ENCODE measurements around the gene PPM1F. TPM values are rescaled to one million over a fixed set of nuclear protein-coding genes. Genes with fewer than 3 reads are reported as not detected.

Gene PPM1F
- polyA plus RNA-seq, 1 donor (not counting 4 experiments of a cell fraction or from before 2014, with no cell fraction given) = 18.2 TPM

- no peak overlapping the region for H3K9ac ChIP-seq (ENCODE audit: control insufficient read depth, extremely low read depth, insufficient read depth, low read length)
- no peaks in the 10 kb centered on the region for H4K20me1 ChIP-seq (ENCODE audit: control insufficient read depth, extremely low read depth, insufficient read depth, low read length)
- H3K9me3 ChIP-seq (ENCODE audit: control insufficient read depth, low read depth, low read length) = no peaks in the 10 kb centered on the region
- peaks cover 3% of the 10 kb centered on the region for H3K27me3 ChIP-seq (ENCODE audit: control insufficient read depth, extremely low read depth, insufficient read depth, low read length)
- dilution Hi-C loops (cut with MboI; ENCODE audit: extremely low pct_ligation_motif_present, low sequenced_read_pairs) = no loop called here
- no peak overlapping the region for H3K4me3 ChIP-seq (ENCODE audit: control insufficient read depth in 2 of 3, extremely low read depth in 1 of 3, insufficient read depth in 2 of 3, low read depth in 1 of 3, low read length in 3 of 3)
- H3K4me2 ChIP-seq (ENCODE audit: control insufficient read depth, extremely low read depth, insufficient read depth, low read depth, low read length) = no peak overlapping the region
- no peak for FAIRE-seq
- H3K27ac ChIP-seq (ENCODE audit: control insufficient read depth, insufficient read depth, low read length) = no peak overlapping the region
- no peaks in the 10 kb centered on the region for H3K36me3 ChIP-seq (ENCODE audit: control insufficient read depth in 2 of 2, extremely low read depth in 1 of 2, insufficient read depth in 2 of 2, low read length in 2 of 2)
- peaks cover 9% of the 10 kb centered on the region for H3K4me1 ChIP-seq (ENCODE audit: control insufficient read depth, extremely low read depth, insufficient read depth, low read length)
- DNase-seq (ENCODE audit: low read depth, low spot score) = no peak
- peak; percentile 44 to 74 (median 60) for TF ChIP-seq CTCF (optimal IDR thresholded peaks at IDR 0.05 in 1 of 3, IDR thresholded peaks at IDR 0.05 in 1 of 3, conservative IDR thresholded peaks at IDR 0.05 in 1 of 3; ENCODE audit: extremely low read depth in 1 of 3, insufficient read depth in 2 of 3, low read length in 3 of 3)
- no peak for TF ChIP-seq EZH2 (IDR thresholded peaks at IDR 0.05; ENCODE audit: low read length)
- no peak overlapping the region for H2AFZ ChIP-seq (ENCODE audit: control insufficient read depth, low read length)
- H3K79me2 ChIP-seq (ENCODE audit: control insufficient read depth, insufficient read depth, low read length) = peaks cover 24% of the 10 kb centered on the region
- no peaks in the 10 kb centered on the region for H3K9me1 ChIP-seq (ENCODE audit: control insufficient read depth, extremely low read depth, insufficient read depth, low read length)
Observed at GRCh38 chr22:21984793-21985192, 32.1 kb upstream of the PPM1F start.

- no peak for DNase-seq (ENCODE audit: low read depth, low spot score)
- H3K4me3 ChIP-seq (ENCODE audit: control insufficient read depth in 2 of 3, extremely low read depth in 1 of 3, insufficient read depth in 2 of 3, low read depth in 1 of 3, low read length in 3 of 3) = peak within 1 kb of the TSS; percentile 88 to 97 (median 97)
- no peaks in the 10 kb centered on the region for H3K9me3 ChIP-seq (ENCODE audit: control insufficient read depth, low read depth, low read length)
- TF ChIP-seq CTCF (optimal IDR thresholded peaks at IDR 0.05 in 1 of 3, IDR thresholded peaks at IDR 0.05 in 1 of 3, conservative IDR thresholded peaks at IDR 0.05 in 1 of 3; ENCODE audit: extremely low read depth in 1 of 3, insufficient read depth in 2 of 3, low read length in 3 of 3) = no peak
- no peak for TF ChIP-seq EZH2 (IDR thresholded peaks at IDR 0.05; ENCODE audit: low read length)
- no peak for FAIRE-seq
- H2AFZ ChIP-seq (ENCODE audit: control insufficient read depth, low read length) = peak within 1 kb of the TSS; percentile 77
- H3K4me2 ChIP-seq (ENCODE audit: control insufficient read depth, extremely low read depth, insufficient read depth, low read depth, low read length) = peak within 1 kb of the TSS; percentile 97
- no peaks in the 10 kb centered on the region for H3K27me3 ChIP-seq (ENCODE audit: control insufficient read depth, extremely low read depth, insufficient read depth, low read length)
- peaks cover 34% of the 10 kb centered on the region for H3K79me2 ChIP-seq (ENCODE audit: control insufficient read depth, insufficient read depth, low read length)
- no peaks in the 10 kb centered on the region for H3K9me1 ChIP-seq (ENCODE audit: control insufficient read depth, extremely low read depth, insufficient read depth, low read length)
- H3K4me1 ChIP-seq (ENCODE audit: control insufficient read depth, extremely low read depth, insufficient read depth, low read length) = peaks cover 9% of the 10 kb centered on the region
- H4K20me1 ChIP-seq (ENCODE audit: control insufficient read depth, extremely low read depth, insufficient read depth, low read length) = peaks cover 2% of the 10 kb centered on the region
- H3K9ac ChIP-seq (ENCODE audit: control insufficient read depth, extremely low read depth, insufficient read depth, low read length) = peak within 1 kb of the TSS; percentile 96
- H3K27ac ChIP-seq (ENCODE audit: control insufficient read depth, insufficient read depth, low read length) = peak within 1 kb of the TSS; percentile 85
- peaks cover 4 to 12% of the 10 kb centered on the region in 2 experiments for H3K36me3 ChIP-seq (ENCODE audit: control insufficient read depth in 2 of 2, extremely low read depth in 1 of 2, insufficient read depth in 2 of 2, low read length in 2 of 2)
- dilution Hi-C loops (cut with MboI; ENCODE audit: extremely low pct_ligation_motif_present, low sequenced_read_pairs) = no loop called here
Observed at GRCh38 chr22:21982338-21982965, 29.8 kb upstream of the PPM1F start, which contains the start of gene TOP3B. Gene TOP3B (minus strand): TSS chr22:21982787. CDS start chr22:21975709, 7,078 bp downstream.

Measured in keratinocyte (primary cell).